ENCODE measurements around the gene HSPB2.

The HSPB2 gene

DNA sequence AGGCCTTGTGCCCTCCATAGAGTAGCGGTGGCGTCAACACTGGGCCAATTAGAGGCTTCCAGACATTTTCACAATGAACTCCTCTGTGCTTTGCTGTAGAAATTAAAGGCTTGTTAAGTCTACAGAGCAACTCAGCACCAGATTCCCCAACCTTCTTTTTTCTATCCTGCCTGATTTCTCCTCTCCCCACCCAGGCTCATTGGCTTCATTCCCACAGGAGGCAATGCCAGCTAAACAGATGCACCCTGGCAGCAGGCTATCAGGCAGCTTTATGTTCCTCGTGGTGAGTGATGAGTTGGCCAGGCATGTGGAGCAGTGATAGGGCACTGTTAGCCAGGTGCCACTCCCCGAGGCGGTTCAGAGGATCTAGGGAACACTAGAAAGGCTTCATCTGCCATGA is 29.4 kb downstream of the HSPB2 start:
- peak; percentile 94 for DNase-seq

DNA sequence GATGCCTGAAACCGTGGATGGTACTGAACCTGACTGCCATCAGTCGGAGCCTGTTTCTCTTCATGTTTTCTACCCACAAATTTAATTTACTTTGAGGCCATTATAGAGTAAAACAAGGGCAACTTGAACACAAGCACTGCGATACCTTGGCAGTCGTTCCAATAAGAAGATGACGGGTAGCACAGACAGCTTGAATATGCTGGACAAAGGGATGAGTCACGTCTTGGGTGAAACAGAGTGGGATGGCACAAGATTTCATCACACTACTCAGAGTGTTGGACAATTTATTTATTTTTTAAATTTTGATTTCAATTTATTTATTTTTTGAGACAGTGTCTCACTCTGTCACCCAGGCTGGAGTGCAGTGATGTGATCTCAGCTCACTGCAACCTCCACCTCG is 30.3 kb downstream of the HSPB2 start:
- peak; percentile 41 for DNase-seq

DNA sequence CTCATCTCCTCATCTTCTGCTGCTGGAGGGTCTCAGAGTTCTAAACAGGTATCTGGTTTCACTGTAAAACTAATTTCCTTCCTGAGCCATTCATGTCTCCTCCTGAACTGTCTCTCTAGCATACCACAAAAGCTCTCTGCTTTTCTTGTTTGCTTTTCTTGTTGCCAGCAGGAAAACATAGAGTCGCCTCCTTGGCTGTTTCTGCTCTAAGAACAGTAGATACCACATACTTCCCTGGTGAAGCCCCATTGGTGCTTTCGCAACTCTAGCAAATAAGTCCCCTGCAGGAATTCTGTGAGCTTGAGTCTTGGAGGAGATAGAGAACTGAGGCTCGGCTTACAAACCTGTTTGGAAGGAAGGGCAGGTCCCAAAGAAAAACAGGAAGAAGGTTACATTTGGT is 31.6 kb downstream of the HSPB2 start:
- DNase-seq, result no peak

DNA sequence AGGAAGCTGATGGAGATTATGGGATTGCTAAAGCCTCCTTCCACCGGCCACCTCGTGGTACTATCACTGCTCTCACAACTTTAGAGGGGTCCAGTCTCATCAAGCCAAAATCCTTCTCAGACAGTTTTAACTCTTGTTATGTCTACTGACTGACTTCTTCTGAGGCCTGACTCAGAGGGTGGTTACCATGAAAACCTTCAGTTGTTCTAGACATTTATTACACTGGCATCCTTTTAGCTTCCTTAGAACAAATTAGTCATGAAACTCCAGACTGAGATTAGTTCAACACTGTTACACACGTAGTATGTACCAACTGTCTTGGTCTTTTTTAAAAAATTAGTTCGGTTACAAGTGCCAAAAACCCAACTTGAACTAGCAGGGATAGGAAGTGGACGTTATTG is 32.1 kb downstream of the HSPB2 start:
- DNase-seq, result peak; percentile 67

DNA sequence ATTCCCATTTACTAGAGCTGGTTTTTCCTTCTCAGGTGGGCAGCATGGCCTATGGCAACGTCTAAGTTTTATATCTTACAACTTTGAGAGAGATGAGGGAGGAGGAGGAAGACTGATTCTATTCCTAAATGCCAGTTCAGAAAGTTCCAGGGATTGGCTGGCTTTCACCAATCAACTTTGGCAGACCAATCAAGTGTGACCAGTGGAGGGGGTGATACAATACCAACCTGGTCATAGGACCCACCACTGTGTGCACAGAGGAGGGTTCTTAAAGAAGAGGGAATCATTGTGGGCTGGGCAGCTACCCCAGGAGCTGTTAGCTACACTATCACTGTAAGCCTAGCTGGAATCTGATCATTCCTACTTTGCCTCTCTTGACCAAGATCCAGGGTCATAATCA is 32.7 kb downstream of the HSPB2 start:
- no peak for DNase-seq

DNA sequence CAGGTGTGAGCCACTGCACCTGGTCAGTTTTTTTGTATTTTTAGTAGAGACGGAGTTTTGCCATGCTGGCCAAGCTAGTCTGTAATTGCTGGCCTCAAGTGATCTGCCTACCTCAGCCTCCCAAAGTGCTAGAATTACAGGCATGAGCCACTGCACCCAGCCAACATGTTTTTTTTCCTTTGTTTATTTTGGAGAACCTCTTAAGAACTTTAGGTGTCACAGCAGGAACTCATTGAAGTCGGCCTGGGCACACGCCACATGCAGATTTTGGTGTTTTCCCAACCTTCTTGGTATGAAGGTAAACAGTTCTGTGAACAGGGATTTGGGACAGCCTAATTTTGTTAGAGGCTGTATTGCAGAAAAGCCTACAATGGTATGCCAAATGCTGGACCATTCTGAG is 34.0 kb downstream of the HSPB2 start:
- no peak for DNase-seq

DNA sequence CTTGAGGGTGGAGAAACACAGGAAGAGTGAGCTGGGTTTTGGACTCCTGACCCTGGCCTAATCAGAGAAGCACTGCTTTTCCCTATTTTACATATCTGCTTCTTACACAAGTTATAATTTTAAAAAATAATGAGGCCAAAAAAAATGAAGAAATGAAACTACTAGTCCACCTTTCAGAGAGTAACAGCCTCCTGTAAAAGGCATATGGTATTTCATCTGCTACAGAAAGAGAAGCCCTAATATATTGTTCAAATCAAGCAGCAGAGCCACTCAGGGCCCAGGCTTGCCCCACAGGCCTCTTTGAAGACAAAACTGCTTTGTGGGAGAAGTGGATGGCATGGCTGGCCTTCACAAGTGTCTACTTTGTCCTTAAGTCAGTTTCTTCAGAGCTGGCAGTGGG is 34.6 kb downstream of the HSPB2 start:
- no peak for DNase-seq

DNA sequence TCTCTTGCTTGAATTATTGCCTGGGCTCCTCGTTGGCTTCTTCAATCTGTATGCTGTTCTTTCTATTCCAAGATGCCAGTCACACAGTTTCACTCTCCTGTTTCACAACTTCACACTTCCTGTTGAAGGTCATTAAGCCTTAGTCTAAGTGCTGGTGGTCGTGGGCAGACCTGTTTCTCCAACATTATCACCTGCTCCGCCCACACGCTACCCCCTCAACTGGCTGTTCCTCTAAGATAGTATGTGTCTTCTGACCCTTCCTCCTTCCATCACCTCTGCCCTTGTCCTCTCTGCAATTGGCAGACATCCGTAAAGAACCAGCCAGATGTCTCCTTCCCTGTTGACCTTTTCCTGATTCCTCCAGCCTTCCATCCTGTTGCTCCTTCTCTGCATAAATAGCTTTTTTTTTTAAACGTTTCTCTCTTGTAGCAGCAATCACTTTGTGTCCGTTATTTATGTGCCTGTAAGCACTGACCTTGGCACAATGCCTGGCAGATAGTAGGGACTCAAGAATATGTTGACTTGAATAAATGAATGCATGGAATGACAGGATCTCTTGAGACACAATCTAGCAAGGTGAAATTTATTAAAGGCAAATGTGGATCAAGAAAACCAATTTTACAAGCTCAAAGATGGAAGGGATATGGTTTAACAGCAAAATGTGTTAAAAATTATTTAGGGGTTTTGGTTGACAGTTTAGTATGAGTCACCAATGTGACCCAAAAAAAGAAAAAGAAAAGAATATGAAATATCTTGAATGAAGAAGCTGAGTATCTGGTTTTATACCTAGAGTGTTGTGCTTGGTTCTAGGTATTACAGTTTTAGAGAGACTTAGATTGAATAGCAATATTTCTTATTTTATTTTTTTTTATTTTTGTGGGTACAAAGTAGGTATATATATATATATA is 37.2 kb downstream of the HSPB2 start:
- DNase-seq, result no peak

DNA sequence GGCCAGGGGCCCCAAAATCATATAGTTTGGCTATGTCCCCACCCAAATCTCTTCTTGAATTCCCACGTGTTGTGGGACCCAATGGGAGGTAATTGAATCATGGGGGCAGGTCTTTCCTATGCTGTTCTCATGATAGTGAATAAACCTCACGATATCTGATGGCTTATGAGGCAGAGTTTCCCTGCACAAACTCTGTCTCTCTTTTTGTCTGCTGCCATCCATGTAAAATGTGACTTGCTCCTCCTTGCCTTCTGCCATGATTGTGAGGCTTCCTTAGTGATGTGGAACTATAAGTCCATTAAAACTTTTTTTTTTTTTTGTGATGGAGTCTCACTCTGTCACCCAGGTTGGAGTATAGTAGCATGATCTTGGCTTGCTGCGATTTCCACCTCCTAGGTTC is 39.0 kb downstream of the HSPB2 start:
- DNase-seq, result no peak

DNA sequence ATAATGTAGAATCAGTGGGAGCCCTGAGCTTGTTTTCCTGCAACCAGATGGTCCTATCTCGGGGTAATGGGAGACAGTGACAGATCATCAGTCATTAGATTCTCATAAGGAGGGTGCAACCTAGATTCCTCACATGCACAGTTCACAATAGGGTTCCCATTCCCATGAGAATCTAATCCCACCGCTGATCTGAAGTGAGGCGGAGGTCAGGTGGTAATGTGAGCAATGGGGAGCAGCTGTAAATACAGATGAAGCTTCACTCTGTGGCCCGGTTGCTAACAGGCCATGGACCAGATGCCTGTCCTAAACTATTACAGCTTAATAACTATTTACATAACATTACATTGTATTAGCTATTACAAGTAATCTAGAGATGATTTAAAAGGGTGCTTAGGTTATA is 41.6 kb downstream of the HSPB2 start:
- no peak for DNase-seq

DNA sequence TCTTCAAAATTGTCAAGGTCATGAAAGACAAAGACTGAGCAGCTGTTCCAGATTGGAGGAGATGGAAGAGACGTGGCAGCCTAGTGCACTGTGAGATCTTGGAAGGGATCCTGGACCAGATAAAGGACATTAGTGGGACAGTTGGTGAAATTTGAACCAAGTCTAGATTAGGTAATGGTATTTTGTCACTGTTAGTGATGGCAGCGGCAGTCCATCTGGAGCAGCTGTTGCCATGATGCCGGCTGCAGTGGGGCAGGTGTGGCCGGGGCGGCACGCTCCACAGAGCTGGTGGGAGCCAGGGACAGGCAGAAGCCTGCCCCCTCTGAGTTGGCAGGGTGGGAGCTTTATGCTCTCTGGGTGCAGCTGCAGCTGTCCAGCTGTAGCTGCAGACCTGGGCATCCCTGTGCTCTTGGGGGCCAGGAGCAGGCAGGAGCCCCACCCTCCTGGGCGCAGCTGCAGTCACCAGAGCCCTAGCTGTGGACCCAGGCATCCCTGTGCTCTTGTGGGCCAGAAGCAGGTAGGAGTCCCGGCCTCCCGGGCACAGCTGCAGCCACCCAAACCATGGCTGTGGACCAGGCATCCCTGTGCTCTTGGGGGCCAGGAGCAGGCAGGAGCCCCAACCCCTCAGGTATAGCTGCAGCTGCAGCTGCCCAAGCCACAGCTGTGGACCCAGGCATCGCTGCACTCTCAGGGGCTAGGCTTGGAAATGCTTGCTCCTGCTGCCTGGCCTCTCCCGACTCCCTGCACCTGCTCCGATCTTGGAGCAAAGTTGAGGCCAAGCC is 45.3 kb downstream of the HSPB2 start:
- DNase-seq, result peak; percentile 45

DNA sequence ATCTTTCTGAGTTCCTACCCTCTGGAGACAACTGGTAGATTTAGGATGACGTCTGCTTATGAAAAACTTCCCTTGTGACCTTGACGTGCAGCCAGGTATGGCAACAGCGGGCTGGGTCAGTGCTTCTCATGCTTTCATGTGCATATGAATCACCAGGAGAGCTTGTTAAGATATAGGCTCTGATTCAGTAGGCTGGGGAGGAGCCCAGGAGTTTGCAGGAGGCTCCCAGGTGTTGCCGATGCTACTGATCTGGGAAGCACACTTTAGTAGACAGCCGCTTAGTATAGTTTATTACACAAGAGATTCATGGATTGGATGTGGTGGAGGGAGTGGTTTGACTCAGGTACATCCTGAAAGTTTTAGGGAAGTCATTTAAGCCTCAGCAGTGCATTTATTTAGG is 48.4 kb downstream of the HSPB2 start:
- DNase-seq, result no peak

DNA sequence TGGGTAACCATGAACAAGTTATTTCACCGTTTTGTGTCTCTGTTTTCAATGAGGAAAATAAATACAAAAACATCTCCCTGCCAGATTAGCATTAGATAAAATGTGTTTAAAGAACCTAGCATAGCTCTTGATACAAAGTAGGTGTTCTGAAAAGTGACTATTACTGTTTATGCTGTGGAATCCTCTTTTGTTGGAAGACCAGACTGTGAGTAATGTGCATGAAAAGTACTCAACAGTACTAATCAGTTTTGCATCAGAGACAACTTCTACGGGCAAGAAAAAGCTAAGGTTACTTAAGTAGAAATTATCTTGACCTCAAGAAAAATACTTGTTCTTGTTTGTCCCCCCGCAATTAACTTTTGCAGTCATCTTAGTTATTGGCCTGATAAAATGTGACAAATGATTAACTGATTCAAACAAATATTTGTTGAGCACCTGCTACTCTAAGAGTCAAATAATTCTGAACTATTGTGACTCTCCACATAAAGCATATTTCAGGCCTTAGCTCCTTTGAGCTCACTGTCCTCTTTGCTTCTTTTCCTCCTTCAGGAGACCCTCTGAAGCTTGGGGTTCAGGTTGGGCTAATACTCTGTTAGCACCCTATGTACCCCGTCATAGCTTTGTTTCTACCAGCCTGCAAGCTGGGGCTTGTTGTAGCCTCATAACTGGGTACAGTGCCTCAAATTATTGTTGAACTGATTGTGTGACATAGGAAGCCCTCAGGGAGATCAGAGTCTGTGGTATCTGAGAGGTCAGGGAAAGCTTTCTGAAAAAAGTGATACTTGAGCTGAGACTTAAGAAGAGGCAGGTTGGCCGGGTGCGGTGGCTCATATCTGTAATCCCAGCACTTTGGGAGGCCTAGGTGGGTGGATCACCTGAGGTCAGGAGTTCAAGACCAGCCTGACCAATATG is 49.1 kb downstream of the HSPB2 start:
- DNase-seq, result no peak

Data from NCI-H446 treated with DMSO at 0.1 percent for 48 hours (cell line).